ENCODE results near the gene PARG.
"Not testable (repeated sequence)": the region's sequence is repeated elsewhere in the genome, so short reads cannot be mapped to it uniquely, and the experiment has no call there.

The PARG gene

DNA sequence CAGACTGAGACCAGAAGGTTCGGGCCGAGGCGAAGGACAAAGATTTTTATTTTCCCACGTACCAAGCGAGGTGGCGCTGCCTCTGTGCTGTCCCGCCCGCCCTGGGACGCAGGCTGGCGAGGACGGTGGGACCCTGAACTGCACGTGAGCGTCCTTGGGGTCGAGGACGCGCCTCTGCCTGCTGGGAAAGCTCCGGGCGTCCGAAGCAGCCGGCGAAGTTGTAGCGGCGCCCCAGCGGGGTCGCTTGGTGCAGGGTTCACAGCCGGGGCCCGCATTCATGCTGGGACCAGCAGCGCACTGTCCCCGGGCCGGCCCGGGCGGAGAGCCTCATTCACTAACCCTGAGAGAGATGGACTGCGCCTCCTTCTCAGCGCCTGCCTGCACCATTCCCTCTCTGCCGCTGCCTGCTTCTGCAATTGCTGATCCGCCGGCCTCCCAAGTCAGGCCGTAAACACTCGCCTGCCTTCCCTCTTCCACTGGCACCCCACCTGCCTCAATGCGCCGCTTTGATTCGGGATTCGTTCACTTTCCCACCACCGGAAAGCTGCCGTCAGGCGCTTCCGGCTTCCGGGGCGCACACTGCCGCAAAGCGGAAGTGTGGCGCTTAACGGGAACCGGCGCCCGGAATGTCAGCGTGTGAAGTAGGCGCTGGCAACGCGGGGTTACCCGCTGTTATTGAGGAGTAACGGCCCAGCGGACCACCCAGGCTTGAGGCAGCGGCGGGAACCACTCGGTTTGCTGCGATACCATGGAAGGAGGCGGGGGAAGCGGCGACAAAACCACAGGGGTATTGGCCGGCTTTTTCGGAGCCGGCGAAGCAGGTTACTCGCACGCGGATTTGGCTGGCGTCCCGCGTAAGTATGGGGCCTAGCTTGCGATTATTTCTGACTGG, at the start of gene PARG, which contains the start of gene TIMM23B:
Gene PARG, minus strand, starts transcription at position 581 of the 892 bp plus-strand sequence. Its CDS starts 302 bp downstream, at position 279.
Gene TIMM23B, plus strand, starts transcription at position 607 of the 892 bp plus-strand sequence. Its CDS starts 142 bp downstream, at position 749.
- peak; percentile 51 for DNase-seq (ENCODE audit: low read depth)

DNA sequence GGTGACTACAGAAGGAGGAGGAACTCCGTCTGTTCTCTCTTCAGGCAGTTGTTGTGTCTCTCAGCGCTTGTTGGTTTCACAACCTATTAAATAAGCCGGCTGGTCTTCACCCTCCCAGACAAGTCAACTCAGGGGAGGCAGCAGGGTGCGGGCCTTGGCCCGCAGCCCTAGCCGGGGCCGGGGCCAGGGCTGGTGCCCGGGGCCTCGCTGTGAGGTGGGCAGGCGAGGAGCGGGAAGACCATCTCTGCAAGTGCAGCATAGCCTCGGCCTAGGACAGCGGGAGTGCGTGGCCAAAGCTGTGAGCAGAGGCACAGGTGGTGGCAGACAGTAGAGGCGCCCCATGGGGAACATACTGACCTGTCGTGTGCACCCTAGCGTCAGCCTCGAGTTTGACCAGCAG, 46.5 kb upstream of the PARG start, which contains the start of gene AGAP6:
Gene AGAP6, plus strand, starts transcription at position 31 of the 400 bp plus-strand sequence. Its CDS starts 310 bp downstream, at position 341.
- not testable (repeated sequence) for DNase-seq (ENCODE audit: low read depth)

DNA sequence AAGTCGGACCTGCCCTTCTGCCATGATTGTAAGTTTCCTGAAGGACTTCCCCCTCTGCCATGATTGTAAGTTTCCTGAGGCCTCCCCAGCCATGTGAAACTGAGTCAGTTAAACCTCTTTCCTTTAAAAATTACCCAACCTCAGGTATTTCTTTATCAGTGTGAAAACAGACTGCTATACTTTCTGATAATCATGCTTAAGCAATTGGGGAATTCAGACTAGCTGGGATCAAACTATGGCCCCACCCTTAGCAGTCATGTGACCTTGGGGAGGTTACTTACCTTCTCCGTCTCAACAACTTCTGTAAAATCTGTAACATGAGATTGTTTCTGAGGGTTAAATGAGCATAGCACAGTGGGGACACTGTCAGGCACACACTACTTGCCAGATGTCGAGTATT, 45.4 kb upstream of the PARG start:
- DNase-seq (ENCODE audit: low read depth) = not testable (repeated sequence)

GRCh38 chr10:49977756-49978155, 35.9 kb upstream of the PARG start:
- not testable (repeated sequence) for DNase-seq (ENCODE audit: low read depth)

DNA sequence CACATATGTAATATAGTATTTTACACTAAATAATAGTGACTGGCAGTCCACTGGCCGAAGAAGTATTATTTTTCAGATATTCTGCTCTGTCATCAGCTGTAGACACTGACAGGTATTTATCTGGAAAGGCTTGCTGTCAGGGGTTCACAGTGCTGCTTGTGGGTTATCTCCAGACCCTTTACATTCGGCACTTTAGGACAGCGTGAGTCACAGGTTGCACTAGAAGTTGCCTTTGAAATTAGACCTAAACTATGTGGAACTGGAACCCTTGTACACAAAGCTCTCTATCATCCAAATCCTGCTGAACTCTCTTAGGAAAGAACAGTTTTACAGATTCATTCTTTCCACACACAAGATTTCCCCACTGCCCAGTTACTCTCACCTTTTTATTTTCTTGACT, 30.3 kb upstream of the PARG start:
- not testable (repeated sequence) for DNase-seq (ENCODE audit: low read depth)

GRCh38 chr10:49971466-49971865, 29.6 kb upstream of the PARG start:
- not testable (repeated sequence) for DNase-seq (ENCODE audit: low read depth)

DNA sequence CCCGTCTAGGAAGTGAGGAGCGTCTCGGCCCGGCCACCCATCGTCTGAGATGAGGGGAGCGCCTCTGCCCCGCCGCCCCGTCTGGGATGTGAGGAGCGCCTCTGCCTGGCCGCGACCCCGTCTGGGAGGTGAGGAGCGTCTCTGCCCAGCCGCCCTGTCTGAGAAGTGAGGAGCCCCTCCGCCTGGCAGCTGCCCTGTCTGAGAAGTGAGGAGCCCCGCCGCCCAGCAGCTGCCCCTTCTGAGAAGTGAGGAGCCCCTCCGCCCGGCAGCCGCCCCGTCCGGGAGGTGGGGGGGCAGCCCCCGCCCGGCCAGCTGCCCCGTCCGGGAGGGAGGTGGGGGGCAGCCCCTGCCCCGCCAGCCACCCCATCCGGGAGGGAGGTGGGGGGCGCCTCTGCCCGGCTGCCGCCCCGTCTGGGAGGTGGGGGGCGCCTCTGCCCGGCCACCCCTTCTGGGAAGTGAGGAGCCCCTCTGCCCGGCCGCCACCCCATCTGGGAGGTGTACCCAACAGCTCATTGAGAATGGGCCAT, 28.6 kb upstream of the PARG start:
- DNase-seq (ENCODE audit: low read depth) = not testable (repeated sequence)

- not testable (repeated sequence) for DNase-seq (ENCODE audit: low read depth)
These were observed 11.3 kb upstream of the PARG start for GRCh38 chr10:49953122-49953521.

- DNase-seq (ENCODE audit: low read depth) = not testable (repeated sequence)
These were observed 10.2 kb upstream of the PARG start for GRCh38 chr10:49952006-49952405.

DNA sequence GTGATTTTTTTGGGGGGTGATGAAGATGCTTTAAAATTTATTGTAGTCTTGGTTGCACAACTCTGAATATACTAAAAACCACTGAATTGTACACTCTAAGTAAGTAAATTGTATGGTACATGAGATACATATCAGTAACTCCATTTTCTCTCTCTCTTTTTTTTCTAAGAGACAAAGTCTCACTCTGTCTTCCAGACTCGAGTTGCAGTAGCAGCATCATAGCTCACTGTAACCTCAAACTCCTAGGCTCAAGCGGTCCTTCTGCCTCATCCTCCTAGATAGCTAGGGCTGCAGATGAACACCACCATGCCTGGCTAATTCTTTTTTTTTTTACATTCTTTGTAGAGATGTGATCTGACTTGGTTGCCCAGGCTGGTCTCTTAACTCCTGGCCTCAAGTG, 6.9 kb upstream of the PARG start:
- DNase-seq (ENCODE audit: low read depth) = not testable (repeated sequence)

GRCh38 chr10:49948142-49948541, 6.3 kb upstream of the PARG start:
- not testable (repeated sequence) for DNase-seq (ENCODE audit: low read depth)

- not testable (repeated sequence) for DNase-seq (ENCODE audit: low read depth)
These were observed 1.8 kb upstream of the PARG start for GRCh38 chr10:49943607-49944006.

- DNase-seq (ENCODE audit: low read depth) = not testable (repeated sequence)
These were observed 495 bp upstream of the PARG start for GRCh38 chr10:49942339-49942705.

DNA sequence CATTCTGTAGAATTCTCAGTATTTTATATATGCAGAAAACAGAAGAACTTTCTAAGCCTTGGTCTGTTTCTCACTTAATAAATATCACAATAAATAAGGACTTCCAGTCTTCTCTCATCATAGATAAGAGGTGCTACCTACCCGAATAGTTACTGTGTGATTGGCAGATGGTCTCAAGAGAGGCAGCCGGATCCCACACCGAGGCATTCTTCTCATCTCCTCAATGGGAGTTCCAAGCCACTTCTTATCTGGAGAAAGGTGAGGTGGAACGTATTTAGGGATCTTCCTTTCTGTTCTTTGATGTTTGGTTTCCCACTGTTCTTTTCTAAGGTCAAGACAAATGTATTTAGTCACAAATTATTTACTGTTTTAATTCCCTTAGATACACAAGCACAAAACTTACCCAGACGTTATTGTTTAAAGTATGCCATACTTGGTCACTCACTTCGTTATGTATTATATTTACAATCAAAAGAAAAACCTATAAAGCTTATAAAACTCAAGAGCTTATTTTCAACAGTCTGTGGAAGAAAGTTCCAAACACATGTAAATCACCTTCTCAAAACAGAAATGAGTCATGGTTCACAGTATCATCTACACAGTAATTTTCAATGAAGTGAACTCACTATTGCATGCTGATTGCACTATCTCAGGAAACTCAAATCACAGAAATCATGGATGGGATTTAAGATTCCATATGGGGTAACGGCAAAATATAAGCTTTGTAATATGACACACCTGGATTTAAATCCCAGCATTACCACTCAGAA, 9.7 kb downstream of the PARG start:
- DNase-seq (ENCODE audit: low read depth) = not testable (repeated sequence)

- not testable (repeated sequence) for DNase-seq (ENCODE audit: low read depth)
These were observed 10.6 kb downstream of the PARG start for GRCh38 chr10:49931276-49931675.

DNA sequence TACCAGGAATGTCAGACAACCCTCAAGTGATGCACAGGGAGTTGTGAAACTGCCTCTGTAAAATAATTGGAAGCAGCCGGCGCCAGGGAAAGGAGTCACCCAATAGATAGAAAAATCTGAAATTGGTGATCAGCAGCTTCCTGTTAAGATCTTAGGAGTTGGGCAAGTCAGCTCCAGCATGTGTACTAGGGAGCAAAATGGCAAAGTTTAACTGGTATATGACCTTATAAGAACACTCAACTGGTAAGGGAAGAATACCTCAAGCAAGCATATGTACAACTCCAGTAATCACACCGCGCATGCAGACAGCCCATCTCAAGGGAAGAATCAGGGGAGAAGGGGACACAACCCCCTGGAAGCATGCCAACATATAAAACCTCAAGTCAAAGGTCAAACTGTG, 18.3 kb downstream of the PARG start:
- not testable (repeated sequence) for DNase-seq (ENCODE audit: low read depth)

DNA sequence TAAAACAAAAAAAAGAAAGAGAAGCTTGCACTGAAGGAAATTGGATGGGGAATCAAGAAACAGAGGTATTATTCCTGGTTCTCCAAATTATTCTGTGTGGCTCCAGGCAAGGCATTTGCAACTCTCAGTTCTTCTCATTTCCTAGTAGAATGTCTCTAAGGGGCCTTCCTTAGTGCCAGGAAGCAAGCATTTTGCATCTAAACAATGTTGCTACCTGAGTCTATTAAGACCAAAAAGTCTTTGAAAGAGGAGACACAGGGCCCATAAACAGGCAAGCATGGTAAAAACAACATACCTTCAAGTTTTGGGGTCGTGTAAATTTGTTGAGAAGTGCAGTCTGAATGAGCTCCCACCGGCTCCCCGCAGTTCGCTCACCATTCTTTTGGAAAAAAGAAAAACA, 19.8 kb downstream of the PARG start:
- DNase-seq (ENCODE audit: low read depth) = not testable (repeated sequence)

DNA sequence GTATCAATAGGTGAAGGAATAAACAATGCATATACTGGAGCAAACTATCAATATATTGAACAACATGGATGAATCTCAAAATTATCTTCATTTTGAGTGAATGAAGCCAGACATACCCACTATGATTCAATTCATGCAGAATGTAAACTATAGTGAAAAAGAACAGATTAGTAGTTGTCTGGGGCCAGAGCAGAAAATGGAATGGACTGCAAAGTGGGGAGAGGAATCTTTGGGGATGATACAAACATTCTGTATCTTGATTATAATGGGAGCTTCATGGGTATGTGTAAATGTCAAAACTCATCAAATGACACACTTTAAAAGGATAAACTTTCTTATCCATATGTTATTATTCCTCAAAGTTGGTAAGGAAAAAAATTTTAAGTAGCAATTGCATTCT, 23.9 kb downstream of the PARG start:
- not testable (repeated sequence) for DNase-seq (ENCODE audit: low read depth)

- not testable (repeated sequence) for DNase-seq (ENCODE audit: low read depth)
These were observed 25.4 kb downstream of the PARG start for GRCh38 chr10:49916451-49916850.

DNA sequence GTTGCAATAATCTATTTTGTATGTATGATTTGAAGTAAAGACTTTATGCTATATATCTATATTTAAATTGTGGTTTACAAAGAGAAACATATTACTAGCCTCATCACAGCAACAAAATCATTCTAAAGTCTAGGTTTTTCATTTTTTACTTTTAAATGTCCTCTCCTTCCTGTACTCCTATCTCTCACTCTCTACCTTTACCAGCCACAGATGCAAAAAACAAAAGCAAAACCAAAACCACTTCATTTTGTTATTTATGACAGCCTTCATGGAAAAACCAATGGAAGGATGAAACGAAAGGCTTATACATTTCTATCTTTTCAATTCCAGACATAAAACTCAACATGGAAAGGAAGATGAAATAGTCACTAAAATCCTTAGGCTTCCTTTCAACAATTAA, 31.5 kb downstream of the PARG start:
- not testable (repeated sequence) for DNase-seq (ENCODE audit: low read depth)

DNA sequence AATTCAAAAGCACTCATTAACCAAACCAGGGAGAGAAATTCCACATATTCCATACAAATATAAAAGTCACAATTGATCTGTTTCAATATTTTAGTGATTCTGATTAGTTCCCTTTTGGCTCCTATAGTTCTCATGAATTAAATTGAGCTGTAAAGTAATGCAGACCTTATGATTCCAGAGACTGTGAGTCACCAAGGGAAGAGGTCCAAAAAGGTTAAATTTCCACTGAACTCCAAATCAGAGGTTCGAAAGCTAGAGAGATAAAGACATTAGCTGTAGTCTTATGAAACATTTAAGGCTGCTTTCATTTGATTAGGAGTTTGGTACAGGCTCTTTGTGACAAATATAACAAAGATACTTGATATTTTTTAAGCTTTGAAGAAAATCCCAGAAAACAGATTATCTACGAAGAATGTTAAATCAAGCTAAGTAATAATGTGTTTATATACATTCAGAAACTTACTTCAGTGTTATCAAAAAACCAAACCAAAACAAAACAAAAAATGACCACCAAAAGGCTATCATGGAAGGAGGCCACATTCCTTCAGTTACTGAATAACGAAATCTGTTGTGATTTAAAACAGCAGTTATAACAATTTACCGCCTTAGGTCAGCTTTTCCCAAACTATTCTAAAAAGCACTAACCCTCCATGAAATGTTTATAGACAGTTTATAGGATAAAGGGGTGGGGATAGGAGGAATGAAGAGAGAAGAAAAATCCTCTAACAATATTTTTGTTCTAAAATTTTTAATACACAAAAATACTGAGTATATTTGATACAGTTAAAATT, 33.3 kb downstream of the PARG start:
- not testable (repeated sequence) for DNase-seq (ENCODE audit: low read depth)

Measured in stimulated activated CD8-positive, alpha-beta memory T cell treated with anti-CD3 and anti-CD28 coated beads, Interleukin-7, amount 100 ng/mL, for 24 hours (primary cell).